DND-41 (cell line): ENCODE results near the gene WDHD1.

ENCODE experiments used
- EZH2 ChIP-seq: IDR thresholded peaks from 3 replicates; pipeline ENCODE4 v1.6.1; 2012; ENCODE audit warnings: borderline replicate concordance, low read depth, mild to moderate bottlenecking, moderate library complexity, low read length, inconsistent platforms; ENCODE audit not compliant: severe bottlenecking
- TF ChIP-seq, protein P1 (sequence below): IDR thresholded peaks from 2 replicates; pipeline ENCODE4 v1.5.1; 2012; ENCODE audit warnings: borderline replicate concordance, low read length, moderate library complexity, mild to moderate bottlenecking; ENCODE audit not compliant: poor library complexity, severe bottlenecking; ENCODE audit errors: extremely low read depth

DNA sequence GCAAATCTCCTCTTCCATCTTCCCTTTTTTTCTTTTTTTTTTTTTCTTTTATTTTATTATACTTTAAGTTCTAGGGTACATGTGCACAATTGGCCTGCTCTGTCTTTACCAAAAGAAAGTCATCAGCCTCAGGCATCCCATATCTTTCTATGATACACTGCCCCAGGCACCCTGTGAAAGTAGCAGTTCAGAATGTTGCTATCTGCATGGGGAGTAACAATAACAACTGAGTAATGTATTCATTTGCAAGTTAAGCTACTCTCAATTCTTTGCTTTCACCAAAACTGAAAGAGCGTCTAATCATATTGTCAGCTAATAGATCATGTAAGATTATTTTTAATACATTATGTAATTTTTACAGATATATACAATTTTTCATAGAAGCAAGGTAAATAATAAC is 110.8 kb downstream of the WDHD1 start:
- no peak for TF ChIP-seq EZH2
- TF ChIP-seq, protein P1, sequence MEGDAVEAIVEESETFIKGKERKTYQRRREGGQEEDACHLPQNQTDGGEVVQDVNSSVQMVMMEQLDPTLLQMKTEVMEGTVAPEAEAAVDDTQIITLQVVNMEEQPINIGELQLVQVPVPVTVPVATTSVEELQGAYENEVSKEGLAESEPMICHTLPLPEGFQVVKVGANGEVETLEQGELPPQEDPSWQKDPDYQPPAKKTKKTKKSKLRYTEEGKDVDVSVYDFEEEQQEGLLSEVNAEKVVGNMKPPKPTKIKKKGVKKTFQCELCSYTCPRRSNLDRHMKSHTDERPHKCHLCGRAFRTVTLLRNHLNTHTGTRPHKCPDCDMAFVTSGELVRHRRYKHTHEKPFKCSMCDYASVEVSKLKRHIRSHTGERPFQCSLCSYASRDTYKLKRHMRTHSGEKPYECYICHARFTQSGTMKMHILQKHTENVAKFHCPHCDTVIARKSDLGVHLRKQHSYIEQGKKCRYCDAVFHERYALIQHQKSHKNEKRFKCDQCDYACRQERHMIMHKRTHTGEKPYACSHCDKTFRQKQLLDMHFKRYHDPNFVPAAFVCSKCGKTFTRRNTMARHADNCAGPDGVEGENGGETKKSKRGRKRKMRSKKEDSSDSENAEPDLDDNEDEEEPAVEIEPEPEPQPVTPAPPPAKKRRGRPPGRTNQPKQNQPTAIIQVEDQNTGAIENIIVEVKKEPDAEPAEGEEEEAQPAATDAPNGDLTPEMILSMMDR = no peak
